GM19023 (cell line): ENCODE data around the gene ZFYVE27.

Source experiments
- ATAC-seq: cut with Tn5 transposase; IDR thresholded peaks from one replicate; pipeline ENCODE4 v1.9.1; 2021; ENCODE audit warnings: mild to moderate bottlenecking, moderate library complexity; ENCODE audit not compliant: unreplicated experiment

Gene ZFYVE27

GRCh38 chr10:97714401-97715258, 22.3 kb upstream of the ZFYVE27 start:
- peak; percentile 24 for ATAC-seq

GRCh38 chr10:97715259-97715874, 21.6 kb upstream of the ZFYVE27 start:
- ATAC-seq: no peak

GRCh38 chr10:97717627-97718026, 19.3 kb upstream of the ZFYVE27 start:
- no peak for ATAC-seq

DNA sequence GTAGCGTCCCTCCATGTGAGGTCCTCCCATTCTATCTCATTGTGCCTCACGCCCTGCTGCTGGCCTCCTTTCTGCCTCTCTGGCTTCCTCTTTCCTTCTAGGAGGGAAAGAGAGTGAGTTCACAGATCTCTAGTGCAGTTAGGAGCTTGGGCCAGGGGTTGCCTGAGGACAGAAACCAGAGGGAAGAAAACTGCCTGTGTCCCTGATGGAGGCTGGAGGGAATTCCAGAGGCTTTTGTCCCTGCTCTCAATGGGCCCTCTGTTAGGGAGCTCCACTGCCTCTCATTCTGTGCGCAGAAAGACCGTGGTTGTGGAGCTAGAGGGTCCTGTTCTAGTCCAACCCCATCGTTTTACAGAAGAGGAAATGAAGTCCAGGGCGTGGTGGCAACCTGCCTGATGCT, 18.8 kb upstream of the ZFYVE27 start:
- ATAC-seq: no peak

- no peak for ATAC-seq
Observed at GRCh38 chr10:97718659-97719142, 18.2 kb upstream of the ZFYVE27 start.

DNA sequence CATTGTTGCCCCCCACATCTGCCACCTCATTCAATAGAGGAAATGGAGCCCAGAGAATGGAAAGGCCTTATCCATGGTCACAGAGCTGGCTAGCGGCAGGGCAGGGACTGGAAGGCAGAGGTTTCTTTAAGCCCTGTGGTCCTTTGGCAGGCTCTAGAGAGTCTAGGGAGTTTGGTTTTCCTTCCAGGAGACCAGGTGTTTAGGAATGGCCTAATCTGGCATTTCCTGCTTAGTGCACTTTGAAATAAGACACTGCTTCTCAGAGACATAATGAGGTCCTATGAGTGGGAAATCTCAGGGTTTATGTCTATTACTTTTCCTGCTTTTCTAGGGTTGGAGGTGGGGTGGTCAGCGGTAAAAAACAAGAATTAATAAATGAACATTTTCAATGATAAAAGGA, 17.3 kb upstream of the ZFYVE27 start:
- ATAC-seq: no peak

- ATAC-seq: no peak
Observed at GRCh38 chr10:97721871-97722780, 14.8 kb upstream of the ZFYVE27 start.

DNA sequence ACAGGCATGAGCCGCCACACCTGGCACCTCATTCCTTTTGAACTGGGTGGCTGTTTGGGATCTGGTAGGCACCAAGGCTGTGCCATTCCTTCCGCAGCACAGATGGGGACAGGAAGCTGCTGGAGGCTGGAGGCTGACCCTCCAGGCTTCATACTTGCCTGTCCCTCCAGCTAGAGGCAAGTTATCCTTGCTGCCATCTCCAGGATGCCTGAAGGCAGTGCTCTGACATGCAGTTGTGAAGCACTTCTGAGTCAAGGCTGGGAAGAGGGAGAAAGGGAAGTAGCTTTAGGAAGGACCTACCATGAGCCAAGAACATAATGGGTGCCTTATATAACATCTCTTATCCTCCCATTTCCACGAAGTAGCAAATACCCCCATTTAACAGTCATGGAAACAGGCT, 13.9 kb upstream of the ZFYVE27 start:
- ATAC-seq: no peak

- no peak for ATAC-seq
Observed at GRCh38 chr10:97724341-97724941, 12.5 kb upstream of the ZFYVE27 start.

- no peak for ATAC-seq
Observed at GRCh38 chr10:97726636-97727178, 10.2 kb upstream of the ZFYVE27 start.

DNA sequence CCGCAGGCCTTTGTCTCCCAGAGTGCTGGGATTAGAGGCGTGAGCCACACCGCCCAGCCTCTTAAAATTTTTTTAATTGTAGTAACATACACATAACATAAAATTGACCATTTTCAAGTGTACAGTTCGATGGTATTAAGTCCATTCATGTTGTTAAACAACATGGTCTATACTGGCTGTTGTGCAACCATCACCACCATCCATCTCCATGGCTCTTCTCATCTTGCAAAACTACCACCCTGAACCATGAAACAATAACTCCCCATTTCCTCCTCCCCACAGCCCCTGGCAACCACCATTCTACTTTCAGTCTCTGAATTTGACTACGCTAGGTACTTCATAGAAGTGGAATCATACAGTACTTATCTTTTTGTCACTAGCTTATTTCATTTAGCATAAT, 7.9 kb upstream of the ZFYVE27 start:
- ATAC-seq: no peak

DNA sequence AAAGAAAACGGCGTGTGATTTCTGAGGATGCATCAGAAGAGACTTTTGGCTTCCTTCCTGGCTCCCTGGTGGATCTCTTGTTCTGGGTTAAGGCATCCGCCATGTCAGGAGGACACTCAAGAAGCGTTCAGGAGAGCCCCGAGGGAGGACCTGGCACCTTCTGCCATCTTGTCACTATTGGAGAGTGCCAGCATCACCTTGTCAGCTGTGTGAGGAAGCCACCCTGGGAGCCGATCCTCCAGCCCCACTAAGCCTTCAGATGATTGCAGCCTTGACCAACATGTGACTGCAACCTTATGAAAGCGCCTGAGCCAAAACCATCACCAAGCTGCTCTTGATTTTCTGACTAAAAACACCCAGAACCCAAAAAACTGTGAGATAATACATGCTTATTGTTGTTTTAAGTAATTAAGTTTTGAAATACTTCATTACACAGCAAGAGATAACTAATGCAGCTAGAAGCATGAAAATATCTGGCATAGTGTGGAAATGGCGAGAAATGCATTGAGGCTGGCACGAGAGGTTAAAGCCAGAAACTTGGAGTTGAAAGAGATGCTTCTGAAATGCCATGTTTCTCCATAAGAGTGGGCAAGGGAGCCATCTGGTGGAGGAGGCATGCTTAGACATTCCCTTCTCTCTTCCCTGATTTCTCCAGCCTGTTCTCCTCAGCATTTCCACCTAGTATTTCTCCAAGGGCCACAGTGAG, 5.4 kb upstream of the ZFYVE27 start:
- ATAC-seq: no peak

GRCh38 chr10:97732052-97732359, 4.9 kb upstream of the ZFYVE27 start:
- ATAC-seq: no peak

DNA sequence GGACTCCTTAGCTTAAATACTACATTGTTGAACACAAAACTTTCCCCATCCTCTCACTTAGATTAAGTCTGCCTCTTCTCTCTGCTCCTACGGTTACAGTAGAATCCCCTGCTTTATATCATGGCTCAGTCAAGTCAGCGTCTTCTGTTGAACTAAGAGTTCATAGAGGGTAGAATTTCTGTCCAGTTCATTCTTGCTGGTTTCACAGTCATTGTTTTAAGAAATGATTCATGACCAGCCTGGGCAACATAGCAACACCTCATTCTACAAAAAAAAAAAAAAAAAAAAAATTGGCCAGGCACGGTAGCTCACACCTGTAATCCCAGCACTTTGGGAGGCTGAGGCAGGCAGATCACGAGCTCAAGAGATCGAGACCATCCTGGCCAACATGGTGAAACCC, 3.7 kb upstream of the ZFYVE27 start:
- ATAC-seq: no peak

GRCh38 chr10:97734021-97734420, 2.9 kb upstream of the ZFYVE27 start:
- no peak for ATAC-seq

DNA sequence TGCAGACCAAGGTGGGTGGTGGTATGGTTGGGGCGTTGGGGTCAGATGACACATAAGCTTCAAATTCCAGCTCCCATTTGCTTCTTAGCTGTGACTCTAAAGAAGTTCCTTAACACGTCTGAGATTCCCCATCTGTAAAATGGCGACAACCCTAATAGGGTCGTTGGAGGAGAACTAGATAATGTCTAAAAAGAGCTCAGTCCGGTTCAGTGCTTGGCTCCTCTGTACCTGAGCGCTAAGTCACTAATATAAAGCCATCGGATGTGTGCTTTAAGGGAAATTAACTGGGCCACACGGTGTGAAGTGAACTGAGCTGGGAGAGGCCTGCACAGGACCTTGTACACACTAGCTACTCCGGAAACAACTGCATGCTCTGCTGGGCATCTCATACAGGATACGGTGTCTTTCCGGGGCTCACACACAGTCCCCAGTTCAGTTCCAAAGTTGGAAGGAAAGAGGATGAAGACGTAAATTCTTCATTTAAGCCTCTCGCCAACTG, 476 bp upstream of the ZFYVE27 start:
- peak; percentile 21 for ATAC-seq

DNA sequence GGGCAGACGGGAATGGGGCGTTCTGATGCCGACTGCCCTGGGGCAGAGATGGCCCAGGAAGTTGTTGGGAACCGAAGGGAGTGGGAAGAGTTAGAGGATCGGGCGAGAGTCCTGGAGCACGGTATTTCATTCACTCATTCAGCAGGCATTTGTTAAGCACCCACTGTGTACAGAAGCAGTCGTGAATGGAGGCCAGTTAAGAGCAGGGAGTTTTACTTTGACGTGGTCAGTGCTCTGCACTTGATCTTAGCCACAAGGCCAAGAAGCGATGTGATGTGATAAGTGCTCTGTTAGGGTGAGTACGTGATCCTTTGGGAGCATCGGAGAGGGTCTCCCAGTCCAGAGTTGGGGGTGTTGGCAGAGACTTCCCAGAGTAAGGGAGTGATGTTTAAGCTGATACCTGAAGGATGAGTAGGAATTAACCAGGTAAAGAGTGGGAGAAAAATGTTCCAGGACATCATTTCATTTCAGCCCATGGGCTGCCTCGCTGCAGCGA, 890 bp downstream of the ZFYVE27 start:
- peak; percentile 16 for ATAC-seq

GRCh38 chr10:97738616-97739015, 1.7 kb downstream of the ZFYVE27 start:
- no peak for ATAC-seq

DNA sequence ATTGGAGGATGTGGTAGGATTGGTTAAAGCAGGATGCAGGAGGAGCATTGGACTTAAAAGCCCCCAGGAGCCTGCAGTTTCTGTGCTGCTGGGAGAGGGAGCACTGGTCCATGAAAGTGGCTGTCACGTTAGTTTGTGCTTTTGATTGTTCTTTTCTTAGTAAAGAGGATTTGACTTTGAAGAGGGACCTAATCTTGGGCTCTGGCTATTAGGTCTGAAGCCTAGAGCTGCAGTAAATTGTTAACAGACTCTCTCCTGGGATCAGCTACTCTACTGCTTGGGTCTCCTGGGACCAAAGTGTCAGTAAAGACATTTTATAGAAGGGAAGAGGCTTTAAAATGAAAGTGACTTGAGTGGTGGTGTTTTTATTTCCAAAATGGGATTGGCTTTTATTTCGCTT, 3.7 kb downstream of the ZFYVE27 start:
- ATAC-seq: no peak
